ENCODE results near the gene FAM118B. TPM values are rescaled to one million over a fixed set of nuclear protein-coding genes. Genes with fewer than 3 reads are reported as not detected.

Gene FAM118B
- total and polyA plus RNA-seq, 2 experiments from 2014 or later = 29.6 to 35.2 TPM

- H3K27ac ChIP-seq = no peak overlapping the region
- no peaks in the 10 kb centered on the region for H3K4me1 ChIP-seq (ENCODE audit: insufficient read depth)
- H3K9me2 ChIP-seq (replicated peaks; ENCODE audit: insufficient read depth) = no peaks in the 10 kb centered on the region
- H3K4me2 ChIP-seq = no peak overlapping the region
- no peak overlapping the region for H3K4me3 ChIP-seq
- H3K27me3 ChIP-seq = no peaks in the 10 kb centered on the region
- H4K20me1 ChIP-seq (ENCODE audit: insufficient read depth, poor library complexity, severe bottlenecking) = peaks cover 3% of the 10 kb centered on the region
- peaks cover 94% of the 10 kb centered on the region for H3K79me2 ChIP-seq
- no peaks in the 10 kb centered on the region for H3K36me3 ChIP-seq (replicated peaks; ENCODE audit: insufficient read depth, low read depth)
- WGBS (ENCODE audit: low lambda C conversion rate, missing lambda C conversion rate) = 69% methylated on average over 4 of the region's 4 CpGs
- TF ChIP-seq CTCF (IDR thresholded peaks at IDR 0.05; ENCODE audit: poor library complexity) (no peak), EZH2phosphoT487 (IDR thresholded peaks at IDR 0.05; ENCODE audit: low read depth, severe bottlenecking, unreplicated experiment) (no peak), EZH2 (IDR thresholded peaks at IDR 0.05; ENCODE audit: borderline replicate concordance) (no peak)
- DNase-seq (ENCODE audit: low spot score) = no peak
- H3K9me3 ChIP-seq (ENCODE audit: low read depth) = no peaks in the 10 kb centered on the region
- no peak overlapping the region for H2AFZ ChIP-seq
Measured at GRCh38 chr11:126219547-126219946, 8.0 kb downstream of the FAM118B start.

- no peak overlapping the region for H3K4me3 ChIP-seq
- H3K9me2 ChIP-seq (replicated peaks; ENCODE audit: insufficient read depth) = no peaks in the 10 kb centered on the region
- no peak overlapping the region for H3K4me2 ChIP-seq
- no peak overlapping the region for H3K27ac ChIP-seq
- H3K9me3 ChIP-seq (ENCODE audit: low read depth) = no peaks in the 10 kb centered on the region
- H2AFZ ChIP-seq = no peak overlapping the region
- no peaks in the 10 kb centered on the region for H3K4me1 ChIP-seq (ENCODE audit: insufficient read depth)
- H3K27me3 ChIP-seq = no peaks in the 10 kb centered on the region
- peaks cover 9% of the 10 kb centered on the region for H4K20me1 ChIP-seq (ENCODE audit: insufficient read depth, poor library complexity, severe bottlenecking)
- no peaks in the 10 kb centered on the region for H3K36me3 ChIP-seq (replicated peaks; ENCODE audit: insufficient read depth, low read depth)
- DNase-seq (ENCODE audit: low spot score) = no peak
- 94% methylated on average over 6 of the region's 6 CpGs for WGBS (ENCODE audit: low lambda C conversion rate, missing lambda C conversion rate)
- H3K79me2 ChIP-seq = peaks cover 84% of the 10 kb centered on the region
- TF ChIP-seq EZH2phosphoT487 (IDR thresholded peaks at IDR 0.05; ENCODE audit: low read depth, severe bottlenecking, unreplicated experiment) (no peak), EZH2 (IDR thresholded peaks at IDR 0.05; ENCODE audit: borderline replicate concordance) (no peak), CTCF (IDR thresholded peaks at IDR 0.05; ENCODE audit: poor library complexity) (no peak)
Measured at GRCh38 chr11:126224647-126225294, 13.2 kb downstream of the FAM118B start.

GRCh38 chr11:126225295-126225665, 13.7 kb downstream of the FAM118B start:
- Histone ChIP-seq H3K27ac (no peak overlapping the region), H3K9me3 (ENCODE audit: low read depth) (no peaks in the 10 kb centered on the region), H3K9me2 (replicated peaks; ENCODE audit: insufficient read depth) (no peaks in the 10 kb centered on the region), H3K79me2 (peaks cover 79% of the 10 kb centered on the region), H3K4me3 (no peak overlapping the region), H3K4me1 (ENCODE audit: insufficient read depth) (no peaks in the 10 kb centered on the region), H2AFZ (no peak overlapping the region), H3K27me3 (no peaks in the 10 kb centered on the region), H3K36me3 (replicated peaks; ENCODE audit: insufficient read depth, low read depth) (no peaks in the 10 kb centered on the region), H4K20me1 (ENCODE audit: insufficient read depth, poor library complexity, severe bottlenecking) (peaks cover 9% of the 10 kb centered on the region), H3K4me2 (no peak overlapping the region)
- 99% methylated on average over 2 of the region's 2 CpGs for WGBS (ENCODE audit: low lambda C conversion rate, missing lambda C conversion rate)
- TF ChIP-seq EZH2 (IDR thresholded peaks at IDR 0.05; ENCODE audit: borderline replicate concordance) (no peak), EZH2phosphoT487 (IDR thresholded peaks at IDR 0.05; ENCODE audit: low read depth, severe bottlenecking, unreplicated experiment) (no peak), CTCF (IDR thresholded peaks at IDR 0.05; ENCODE audit: poor library complexity) (no peak)
- no peak for DNase-seq (ENCODE audit: low spot score)
